OCI-LY1 (cell line): ENCODE data around the gene GORASP1.
A peak's percentile ranks its signal among the peaks of the same experiment; 100 is the strongest.

Source experiments
- H2AFZ ChIP-seq: fragments of 200-600 bp; sonication (generic), shearing (Covaris generic); 2 replicates; pipeline ENCODE4 v1.6.0; 2014; ENCODE audit warnings: antibody characterized with exemption, mild to moderate bottlenecking, low read length
- H3F3A ChIP-seq: fragments of 200-600 bp; sonication (generic), shearing (Covaris generic); 2 replicates; pipeline ENCODE4 v1.6.0; 2014; ENCODE audit warnings: mild to moderate bottlenecking, antibody characterized with exemption, low read length, moderate library complexity; ENCODE audit not compliant: insufficient read depth
- H3K27ac ChIP-seq: fragments of 200-600 bp; sonication (generic); 2 replicates; pipeline ENCODE4 v1.5.1; 2014; ENCODE audit warnings: low read length, mixed run types, mild to moderate bottlenecking, low read depth; ENCODE audit not compliant: poor library complexity, severe bottlenecking
- H3K27me3 ChIP-seq: fragments of 200-600 bp; sonication (generic); 2 replicates; pipeline ENCODE4 v1.6.0; 2014; ENCODE audit warnings: antibody characterized with exemption, mild to moderate bottlenecking, low read length, moderate library complexity; ENCODE audit not compliant: insufficient read depth
- H3K36me3 ChIP-seq: fragments of 200-600 bp; sonication (generic); 2 replicates; pipeline ENCODE4 v1.6.1; 2014; ENCODE audit warnings: mild to moderate bottlenecking, antibody characterized with exemption, low read length, moderate library complexity, mixed read lengths; ENCODE audit not compliant: insufficient read depth
- H3K4me1 ChIP-seq: fragments of 200-600 bp; sonication (generic); 2 replicates; pipeline ENCODE4 v1.5.1; 2014; ENCODE audit warnings: mild to moderate bottlenecking, low read length, moderate library complexity; ENCODE audit not compliant: insufficient read depth, severe bottlenecking
- H3K4me2 ChIP-seq: fragments of 200-600 bp; sonication (generic), shearing (Covaris generic); 2 replicates; pipeline ENCODE4 v1.6.1; 2014; ENCODE audit warnings: low read length
- H3K4me3 ChIP-seq: fragments of 200-600 bp; sonication (generic); 2 replicates; pipeline ENCODE4 v1.5.1; 2014; ENCODE audit warnings: low read length, low read depth, mild to moderate bottlenecking, mixed read lengths; ENCODE audit not compliant: poor library complexity, severe bottlenecking
- H3K79me2 ChIP-seq: fragments of 200-600 bp; shearing (Covaris generic); 2 replicates; pipeline ENCODE4 v1.6.1; 2016; ENCODE audit warnings: mixed run types, low read length, mixed read lengths; ENCODE audit not compliant: insufficient read depth
- H3K9ac ChIP-seq: fragments of 200-600 bp; sonication (generic), shearing (Covaris generic); 2 replicates; pipeline ENCODE4 v1.6.1; 2014; ENCODE audit warnings: mild to moderate bottlenecking, low read length, mixed read lengths
- H3K9me2 ChIP-seq: fragments of 200-600 bp; sonication (generic), shearing (Covaris generic); 2 replicates; pipeline ENCODE4 v1.6.1; 2014; ENCODE audit warnings: low read depth, mild to moderate bottlenecking, low read length, mixed read lengths
- H3K9me3 ChIP-seq: fragments of 200-600 bp; shearing (Covaris generic); 2 replicates; pipeline ENCODE4 v1.6.1; 2014; ENCODE audit warnings: low read length, mixed read lengths
- H4K20me1 ChIP-seq: fragments of 200-600 bp; sonication (generic), shearing (Covaris generic); 2 replicates; pipeline ENCODE4 v1.6.0; 2016; ENCODE audit warnings: mild to moderate bottlenecking, low read length; ENCODE audit not compliant: insufficient read depth
- CTCF ChIP-seq: fragments of 200-600 bp; sonication (generic), shearing (Covaris generic); IDR thresholded peaks from 2 replicates; pipeline ENCODE4 v1.5.1; 2017; ENCODE audit warnings: mild to moderate bottlenecking, antibody characterized with exemption, low read length, moderate library complexity, mixed read lengths
- EZH2 ChIP-seq: fragments of 200-600 bp; sonication (generic), shearing (Covaris generic); IDR thresholded peaks from 2 replicates; pipeline ENCODE4 v1.8.0; 2017; ENCODE audit warnings: borderline replicate concordance, mixed run types, mild to moderate bottlenecking, antibody characterized with exemption, low read length, moderate library complexity, mixed read lengths

Gene GORASP1

GRCh38 chr3:39106851-39107387, 508 bp downstream of the GORASP1 start:
- Histone ChIP-seq H3K9me2 (no peaks in the 10 kb centered on the region), H3K9me3 (no peaks in the 10 kb centered on the region), H4K20me1 (no peaks in the 10 kb centered on the region), H2AFZ (peak overlapping the region; percentile 35; the same call in 1 of the 2 replicates), H3K9ac (peak overlapping the region; percentile 75), H3K4me2 (peak overlapping the region; percentile 83), H3K27me3 (no peaks in the 10 kb centered on the region), H3K4me1 (peaks cover 33% of the 10 kb centered on the region), H3K4me3 (peak overlapping the region; percentile 77), H3K36me3 (no peaks in the 10 kb centered on the region), H3F3A (no peaks in the 10 kb centered on the region), H3K79me2 (no peaks in the 10 kb centered on the region), H3K27ac (peak overlapping the region; percentile 18)
- no peak for TF ChIP-seq EZH2
- no peak for TF ChIP-seq CTCF

GRCh38 chr3:39106281-39106811, 1.1 kb downstream of the GORASP1 start:
- Histone ChIP-seq H3K27ac (peak overlapping the region; percentile 1), H3F3A (no peaks in the 10 kb centered on the region), H3K27me3 (no peaks in the 10 kb centered on the region), H2AFZ (no peak overlapping the region), H3K9ac (peak overlapping the region; percentile 75; the same call in 1 of the 2 replicates), H3K9me3 (no peaks in the 10 kb centered on the region), H4K20me1 (no peaks in the 10 kb centered on the region), H3K4me1 (peaks cover 33% of the 10 kb centered on the region), H3K4me3 (peak overlapping the region; percentile 77), H3K9me2 (no peaks in the 10 kb centered on the region), H3K79me2 (no peaks in the 10 kb centered on the region), H3K36me3 (no peaks in the 10 kb centered on the region), H3K4me2 (peak overlapping the region; percentile 83)
- TF ChIP-seq EZH2 (no peak), CTCF (no peak)

GRCh38 chr3:39105687-39106063, 1.8 kb downstream of the GORASP1 start:
- H3K36me3 ChIP-seq = no peaks in the 10 kb centered on the region; the same call in 1 of the 2 replicates
- no peaks in the 10 kb centered on the region for H4K20me1 ChIP-seq
- peak overlapping the region; percentile 6 for H3K27ac ChIP-seq
- H3K27me3 ChIP-seq = no peaks in the 10 kb centered on the region
- H3K9me3 ChIP-seq = no peaks in the 10 kb centered on the region
- no peak overlapping the region for H3K4me3 ChIP-seq
- no peak overlapping the region; the same call in 1 of the 2 replicates for H3K4me2 ChIP-seq
- no peaks in the 10 kb centered on the region for H3K9me2 ChIP-seq
- H3K9ac ChIP-seq = no peak overlapping the region
- TF ChIP-seq CTCF (no peak), EZH2 (no peak)
- no peaks in the 10 kb centered on the region for H3K79me2 ChIP-seq
- H3F3A ChIP-seq = no peaks in the 10 kb centered on the region
- peaks cover 33% of the 10 kb centered on the region for H3K4me1 ChIP-seq
- no peak overlapping the region for H2AFZ ChIP-seq
